Mesothelial cell of epicardium (in vitro differentiated cells): ENCODE results near the gene CPNE8. TPM values are rescaled to one million over a fixed set of nuclear protein-coding genes. Genes with fewer than 3 reads are reported as not detected.
A peak's percentile ranks its signal among the peaks of the same experiment; 100 is the strongest.

Experiments used
- DNase-seq, 2 experiments: peaks; one replicate each; pipeline ENCODE4 v3.0.0; 2021; ENCODE audit warnings: low spot score in 2 of 2; ENCODE audit not compliant: unreplicated experiment in 2 of 2
- H3K27ac Mint-ChIP-seq: 2 replicates; pipeline ENCODE4 v1.8.0; 2021; ENCODE audit warnings: mixed read lengths
- H3K27me3 Mint-ChIP-seq: 2 replicates; pipeline ENCODE4 v1.8.0; 2021; ENCODE audit warnings: low read depth, mixed read lengths
- H3K36me3 Mint-ChIP-seq: 2 replicates; pipeline ENCODE4 v1.8.0; 2021; ENCODE audit warnings: mixed read lengths
- H3K4me1 Mint-ChIP-seq: 2 replicates; pipeline ENCODE4 v1.8.0; 2021; ENCODE audit warnings: mixed read lengths
- H3K4me3 Mint-ChIP-seq: 2 replicates; pipeline ENCODE4 v1.8.0; 2021; ENCODE audit warnings: mild to moderate bottlenecking, moderate library complexity, mixed read lengths
- H3K9me3 Mint-ChIP-seq: 2 replicates; pipeline ENCODE4 v1.8.0; 2021; ENCODE audit warnings: mixed read lengths
- total RNA-seq: library from RNA; stranded (reverse); gene quantifications from 3 replicates; pipeline ENCODE4 v1.2.1, GENCODE V29; 2021
- TF ChIP-seq, protein P1 (sequence below): fragments of 200-600 bp; sonication (generic); IDR thresholded peaks from one replicate; pipeline ENCODE4 v1.5.0; 2021; ENCODE audit warnings: antibody characterized with exemption; ENCODE audit not compliant: unreplicated experiment

Gene CPNE8
- total RNA-seq, 1 donor from 2014 or later: 8.8 TPM

DNA sequence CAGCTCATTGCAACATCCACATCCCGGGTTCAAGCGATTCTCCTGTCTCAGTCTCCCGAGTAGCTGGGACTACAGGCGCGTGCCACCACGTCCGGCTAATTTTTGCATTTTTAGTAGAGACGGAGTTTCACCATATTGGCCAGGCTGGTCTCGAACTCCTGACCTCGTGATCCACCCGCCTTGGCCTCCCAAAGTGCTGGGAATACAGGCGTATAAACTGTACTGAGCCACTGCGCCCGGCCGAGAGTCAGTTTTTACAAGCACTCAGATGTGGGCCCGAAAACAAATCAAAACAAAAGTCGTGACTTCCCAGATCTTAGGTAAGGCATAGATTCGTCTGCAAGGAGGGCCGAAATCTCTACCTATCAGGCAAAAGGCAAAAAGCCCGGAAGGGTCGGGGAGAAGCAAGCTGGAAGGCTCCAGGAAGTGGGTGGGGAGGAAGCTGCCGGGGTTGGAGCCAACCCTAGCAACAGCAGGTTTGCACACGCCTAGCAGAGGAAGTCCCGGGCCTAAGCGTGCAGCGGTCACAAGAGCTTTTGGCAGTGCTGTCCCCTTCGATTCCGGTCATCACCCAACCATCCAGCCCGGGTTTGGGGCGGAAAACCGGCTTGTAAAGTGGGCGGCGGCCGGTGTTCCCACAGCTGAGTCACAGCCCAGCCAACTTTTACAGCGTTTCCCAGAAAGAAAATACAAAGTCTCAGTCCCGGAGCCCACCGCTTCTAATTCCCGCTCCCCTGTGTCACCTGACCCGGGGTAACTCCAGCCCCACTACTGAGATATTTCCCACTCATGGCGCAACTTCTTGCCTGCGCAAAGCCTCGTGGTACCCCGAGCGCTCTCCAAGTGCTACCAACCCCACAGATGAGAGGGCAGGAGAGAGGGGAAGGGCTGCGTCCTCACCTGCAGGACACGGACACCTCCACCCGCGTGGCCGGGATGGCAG lies 583 bp downstream of the CPNE8 start:
- no peaks in the 10 kb centered on the region for H3K36me3 Mint-ChIP-seq
- H3K27ac Mint-ChIP-seq: peak overlapping the region; percentile 94
- peak overlapping the region; percentile 93 for H3K4me3 Mint-ChIP-seq
- DNase-seq: peak in 1 of 2 experiments; percentile 67
- no peaks in the 10 kb centered on the region for H3K9me3 Mint-ChIP-seq
- no peaks in the 10 kb centered on the region for H3K27me3 Mint-ChIP-seq
- peaks cover 31% of the 10 kb centered on the region for H3K4me1 Mint-ChIP-seq
- TF ChIP-seq, protein P1, sequence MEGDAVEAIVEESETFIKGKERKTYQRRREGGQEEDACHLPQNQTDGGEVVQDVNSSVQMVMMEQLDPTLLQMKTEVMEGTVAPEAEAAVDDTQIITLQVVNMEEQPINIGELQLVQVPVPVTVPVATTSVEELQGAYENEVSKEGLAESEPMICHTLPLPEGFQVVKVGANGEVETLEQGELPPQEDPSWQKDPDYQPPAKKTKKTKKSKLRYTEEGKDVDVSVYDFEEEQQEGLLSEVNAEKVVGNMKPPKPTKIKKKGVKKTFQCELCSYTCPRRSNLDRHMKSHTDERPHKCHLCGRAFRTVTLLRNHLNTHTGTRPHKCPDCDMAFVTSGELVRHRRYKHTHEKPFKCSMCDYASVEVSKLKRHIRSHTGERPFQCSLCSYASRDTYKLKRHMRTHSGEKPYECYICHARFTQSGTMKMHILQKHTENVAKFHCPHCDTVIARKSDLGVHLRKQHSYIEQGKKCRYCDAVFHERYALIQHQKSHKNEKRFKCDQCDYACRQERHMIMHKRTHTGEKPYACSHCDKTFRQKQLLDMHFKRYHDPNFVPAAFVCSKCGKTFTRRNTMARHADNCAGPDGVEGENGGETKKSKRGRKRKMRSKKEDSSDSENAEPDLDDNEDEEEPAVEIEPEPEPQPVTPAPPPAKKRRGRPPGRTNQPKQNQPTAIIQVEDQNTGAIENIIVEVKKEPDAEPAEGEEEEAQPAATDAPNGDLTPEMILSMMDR: no peak

DNA sequence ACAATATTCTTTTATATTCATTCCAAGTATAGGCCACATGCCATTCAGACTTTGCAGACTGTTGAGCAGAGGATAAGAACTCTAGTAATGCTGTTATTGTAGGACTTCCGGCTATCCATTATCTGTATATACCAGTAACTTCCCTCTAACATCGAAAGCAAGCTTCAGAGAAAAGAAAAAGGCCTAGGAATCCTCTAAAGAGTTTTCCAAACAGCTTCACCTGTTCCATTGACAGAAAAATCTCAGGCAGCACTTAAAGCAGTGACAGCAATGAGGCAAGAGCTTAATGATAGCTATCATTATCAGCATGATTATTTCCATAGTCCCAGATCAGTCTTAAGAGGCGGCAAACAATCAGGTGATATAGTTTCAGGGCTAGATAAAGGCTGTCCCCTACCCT lies 1.8 kb downstream of the CPNE8 start:
- no peak for DNase-seq
- Mint-ChIP-seq H3K27me3 (no peaks in the 10 kb centered on the region), H3K9me3 (no peaks in the 10 kb centered on the region), H3K36me3 (no peaks in the 10 kb centered on the region), H3K4me1 (peaks cover 34% of the 10 kb centered on the region), H3K27ac (peak overlapping the region; percentile 42), H3K4me3 (peak overlapping the region; percentile 93)
- TF ChIP-seq, protein P1: no peak

DNA sequence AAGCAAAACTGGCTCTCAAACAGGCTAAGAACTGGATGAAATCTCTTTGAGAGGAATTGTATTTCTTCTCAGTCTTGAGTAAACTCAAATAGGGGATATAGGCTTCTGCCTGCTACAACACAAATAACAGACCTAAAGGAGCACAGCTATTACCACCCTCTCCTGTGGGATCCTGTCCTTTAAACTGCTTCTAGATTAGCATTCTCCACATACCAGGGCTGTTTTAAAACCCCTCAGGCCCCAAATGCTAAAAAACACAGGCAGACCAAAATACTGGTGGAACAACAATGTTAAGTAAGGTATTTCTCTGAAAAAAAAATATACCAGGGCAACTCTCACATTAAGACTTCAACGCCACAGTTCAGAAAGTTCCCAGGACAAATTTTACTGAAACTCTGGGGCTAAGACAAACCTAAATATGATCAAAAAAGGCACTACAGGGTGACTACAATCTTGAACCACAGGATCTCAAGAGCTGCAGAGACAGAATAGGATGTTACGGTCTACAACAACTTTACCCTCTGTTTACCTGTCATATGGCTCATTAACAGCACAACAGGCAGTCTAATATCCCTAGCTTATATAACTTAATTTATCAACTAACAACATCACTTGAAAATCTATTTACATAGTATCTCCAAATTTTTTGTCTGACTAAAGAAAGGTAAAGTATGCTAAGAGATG lies 7.2 kb downstream of the CPNE8 start:
- peak overlapping the region; percentile 6 for H3K4me3 Mint-ChIP-seq
- no peaks in the 10 kb centered on the region for H3K27me3 Mint-ChIP-seq
- no peaks in the 10 kb centered on the region for H3K9me3 Mint-ChIP-seq
- H3K27ac Mint-ChIP-seq: peak overlapping the region; percentile 94
- TF ChIP-seq, protein P1: no peak
- no peak for DNase-seq
- H3K36me3 Mint-ChIP-seq: no peaks in the 10 kb centered on the region
- H3K4me1 Mint-ChIP-seq: peaks cover 37% of the 10 kb centered on the region

DNA sequence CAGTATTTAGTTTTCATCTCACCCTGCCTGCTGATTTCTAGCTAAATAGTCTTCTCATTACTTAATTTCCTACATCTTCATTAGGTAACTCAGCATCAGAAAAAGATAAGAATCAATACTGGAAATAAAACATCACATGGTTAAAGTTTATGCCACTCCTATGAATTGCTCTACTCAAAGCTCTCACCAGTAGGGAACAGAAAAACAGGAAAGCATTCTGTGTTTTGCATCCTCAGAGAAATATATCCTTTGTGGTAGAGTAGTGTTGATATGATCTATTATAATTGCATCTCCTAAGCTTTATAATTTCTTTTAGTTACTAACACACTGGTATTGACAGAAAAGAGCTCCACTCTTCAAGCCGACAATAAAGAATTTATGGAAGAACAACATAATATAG lies 9.9 kb downstream of the CPNE8 start:
- no peaks in the 10 kb centered on the region for H3K36me3 Mint-ChIP-seq
- H3K4me3 Mint-ChIP-seq: no peak overlapping the region
- TF ChIP-seq, protein P1: no peak
- H3K9me3 Mint-ChIP-seq: no peaks in the 10 kb centered on the region
- no peak for DNase-seq
- no peak overlapping the region for H3K27ac Mint-ChIP-seq
- H3K4me1 Mint-ChIP-seq: peaks cover 44% of the 10 kb centered on the region
- H3K27me3 Mint-ChIP-seq: no peaks in the 10 kb centered on the region

DNA sequence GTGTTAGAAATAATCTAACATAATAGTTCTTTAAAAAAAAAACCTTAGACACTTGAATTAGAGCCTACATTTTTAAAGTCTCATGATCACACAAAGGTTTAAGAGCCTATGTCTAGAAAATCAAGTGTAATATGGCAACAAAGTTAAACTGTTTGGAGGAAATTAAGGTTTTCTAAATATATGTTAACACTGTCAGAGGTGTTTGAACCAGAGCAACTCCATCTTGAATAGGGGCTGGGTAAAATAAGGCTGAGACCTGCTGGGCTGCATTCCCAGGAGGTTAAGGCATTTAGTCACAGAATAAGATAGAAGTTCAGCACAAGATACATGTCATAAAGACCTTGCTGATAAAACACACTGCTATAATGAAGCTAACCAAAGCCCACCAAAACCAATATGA lies 12.4 kb downstream of the CPNE8 start:
- DNase-seq: no peak
- H3K36me3 Mint-ChIP-seq: no peaks in the 10 kb centered on the region
- no peak overlapping the region for H3K27ac Mint-ChIP-seq
- TF ChIP-seq, protein P1: no peak
- H3K27me3 Mint-ChIP-seq: no peaks in the 10 kb centered on the region
- H3K4me1 Mint-ChIP-seq: peaks cover 35% of the 10 kb centered on the region
- H3K4me3 Mint-ChIP-seq: no peak overlapping the region
- H3K9me3 Mint-ChIP-seq: no peaks in the 10 kb centered on the region
